AG09319 (cell line): ENCODE measurements around the gene SLC37A1.

Experiments used
- DNase-seq: peaks from one replicate; pipeline ENCODE4 v3.0.0-alpha.2; 2010; ENCODE audit warnings: low read depth; ENCODE audit errors: extremely low read depth
- CTCF ChIP-seq: IDR thresholded peaks from 2 replicates; pipeline ENCODE4 v1.5.1; 2011; ENCODE audit warnings: low read depth, mild to moderate bottlenecking, inconsistent platforms, low read length, moderate library complexity

Gene SLC37A1

GRCh38 chr21:42527127-42527488, 13.5 kb downstream of the SLC37A1 start:
- no peak for TF ChIP-seq CTCF
- DNase-seq = no peak

GRCh38 chr21:42527489-42528158, 14.0 kb downstream of the SLC37A1 start:
- DNase-seq = no peak
- no peak for TF ChIP-seq CTCF

- DNase-seq = no peak
Observed at GRCh38 chr21:42530167-42530518, 16.5 kb downstream of the SLC37A1 start.

GRCh38 chr21:42531771-42532170, 18.1 kb downstream of the SLC37A1 start:
- TF ChIP-seq CTCF = no peak
- no peak for DNase-seq

More at GRCh38 chr21:42530167-42530518, 16.5 kb downstream of the SLC37A1 start:
- TF ChIP-seq CTCF = no peak

GRCh38 chr21:42532466-42533181, 19.0 kb downstream of the SLC37A1 start:
- no peak for DNase-seq
- no peak for TF ChIP-seq CTCF

GRCh38 chr21:42533306-42533962, 19.8 kb downstream of the SLC37A1 start:
- DNase-seq = no peak
- no peak for TF ChIP-seq CTCF

- TF ChIP-seq CTCF = no peak
Observed at GRCh38 chr21:42533963-42534355, 20.3 kb downstream of the SLC37A1 start.

More at GRCh38 chr21:42533963-42534355, 20.3 kb downstream of the SLC37A1 start:
- DNase-seq = no peak
